Activated naive CD8-positive, alpha-beta T cell treated with anti-CD3 and anti-CD28 coated beads, Interleukin-2, amount 50 U/mL, for 24 hours (primary cell): Measurements from ENCODE around the gene DDX49.

Source experiments
- ATAC-seq: fragments of 150-1000 bp; cut with Tn5 transposase; one replicate; pipeline ENCODE4 v1.10.0; 2021
- DNase-seq: peaks from one replicate; pipeline ENCODE4 v3.0.0; 2021
- H3K27ac Mint-ChIP-seq: one replicate; pipeline ENCODE4 v1.8.0; 2021; ENCODE audit warnings: mild to moderate bottlenecking, mixed read lengths
- H3K27me3 Mint-ChIP-seq: one replicate; pipeline ENCODE4 v1.8.0; 2021; ENCODE audit warnings: mixed read lengths
- H3K36me3 Mint-ChIP-seq: one replicate; pipeline ENCODE4 v1.8.0; 2021; ENCODE audit warnings: low read depth, mixed read lengths
- H3K4me1 Mint-ChIP-seq: one replicate; pipeline ENCODE4 v1.8.0; 2021; ENCODE audit warnings: mixed read lengths
- H3K4me3 Mint-ChIP-seq: one replicate; pipeline ENCODE4 v1.8.0; 2021; ENCODE audit warnings: mild to moderate bottlenecking, moderate library complexity, mixed read lengths
- H3K9me3 Mint-ChIP-seq: one replicate; pipeline ENCODE4 v1.8.0; 2021; ENCODE audit warnings: mixed read lengths

Gene DDX49, protein sequence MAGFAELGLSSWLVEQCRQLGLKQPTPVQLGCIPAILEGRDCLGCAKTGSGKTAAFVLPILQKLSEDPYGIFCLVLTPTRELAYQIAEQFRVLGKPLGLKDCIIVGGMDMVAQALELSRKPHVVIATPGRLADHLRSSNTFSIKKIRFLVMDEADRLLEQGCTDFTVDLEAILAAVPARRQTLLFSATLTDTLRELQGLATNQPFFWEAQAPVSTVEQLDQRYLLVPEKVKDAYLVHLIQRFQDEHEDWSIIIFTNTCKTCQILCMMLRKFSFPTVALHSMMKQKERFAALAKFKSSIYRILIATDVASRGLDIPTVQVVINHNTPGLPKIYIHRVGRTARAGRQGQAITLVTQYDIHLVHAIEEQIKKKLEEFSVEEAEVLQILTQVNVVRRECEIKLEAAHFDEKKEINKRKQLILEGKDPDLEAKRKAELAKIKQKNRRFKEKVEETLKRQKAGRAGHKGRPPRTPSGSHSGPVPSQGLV

DNA sequence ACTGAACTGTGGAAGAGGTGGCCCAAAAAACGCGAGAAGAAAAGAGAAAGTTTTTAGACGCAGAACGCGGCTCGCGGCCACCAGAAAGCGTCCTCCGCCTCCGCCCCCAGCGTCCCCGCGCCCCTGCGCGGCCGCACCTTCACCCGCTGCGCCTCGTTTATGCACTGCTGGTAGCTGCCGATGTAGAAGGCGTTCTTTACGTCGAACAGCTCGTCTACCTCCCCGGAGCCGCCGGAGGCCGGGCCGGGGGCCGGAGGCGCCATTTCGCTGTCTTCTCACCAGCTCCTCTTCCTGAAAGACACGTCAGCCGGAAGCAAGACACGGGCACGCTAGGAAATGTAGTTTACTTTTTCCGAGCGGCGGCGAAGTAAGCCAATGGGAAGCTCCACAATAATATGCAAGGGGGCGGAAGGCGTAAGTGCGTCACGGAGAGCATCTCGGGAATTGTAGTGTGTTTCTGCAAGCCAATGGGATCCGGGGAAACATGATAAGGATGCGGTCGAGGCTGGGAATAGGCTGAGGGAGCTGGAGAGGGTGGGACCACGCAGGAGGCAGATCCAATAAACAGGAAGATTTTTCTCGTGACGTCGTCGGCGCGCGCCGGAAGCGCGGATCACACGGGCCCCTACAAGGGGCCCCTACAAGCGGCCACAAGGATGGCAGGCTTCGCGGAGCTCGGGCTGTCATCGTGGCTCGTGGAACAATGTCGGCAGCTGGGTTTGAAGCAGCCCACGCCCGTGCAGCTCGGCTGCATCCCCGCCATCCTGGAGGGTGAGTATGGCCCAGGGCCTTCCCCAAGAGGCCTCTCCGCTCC, at the start of gene DDX49, which contains the start of gene COPE:
Gene DDX49, plus strand, starts transcription at position 630 of the 814 bp plus-strand sequence. Its CDS starts 27 bp downstream, at position 657.
Gene COPE, minus strand, starts transcription at position 302 of the 814 bp plus-strand sequence. Its CDS starts 39 bp downstream, at position 263.
- DNase-seq (peak; percentile 98), ATAC-seq (peak; percentile 96)
- H3K27ac Mint-ChIP-seq: peak within 1 kb of the TSS; percentile 94
- no peaks in the 10 kb centered on the region for H3K9me3 Mint-ChIP-seq
- peaks cover 43% of the 10 kb centered on the region for H3K36me3 Mint-ChIP-seq
- H3K4me1 Mint-ChIP-seq: peaks cover 50% of the 10 kb centered on the region
- H3K4me3 Mint-ChIP-seq: peak within 1 kb of the TSS; percentile 94
- H3K27me3 Mint-ChIP-seq: peaks cover 3% of the 10 kb centered on the region

DNA sequence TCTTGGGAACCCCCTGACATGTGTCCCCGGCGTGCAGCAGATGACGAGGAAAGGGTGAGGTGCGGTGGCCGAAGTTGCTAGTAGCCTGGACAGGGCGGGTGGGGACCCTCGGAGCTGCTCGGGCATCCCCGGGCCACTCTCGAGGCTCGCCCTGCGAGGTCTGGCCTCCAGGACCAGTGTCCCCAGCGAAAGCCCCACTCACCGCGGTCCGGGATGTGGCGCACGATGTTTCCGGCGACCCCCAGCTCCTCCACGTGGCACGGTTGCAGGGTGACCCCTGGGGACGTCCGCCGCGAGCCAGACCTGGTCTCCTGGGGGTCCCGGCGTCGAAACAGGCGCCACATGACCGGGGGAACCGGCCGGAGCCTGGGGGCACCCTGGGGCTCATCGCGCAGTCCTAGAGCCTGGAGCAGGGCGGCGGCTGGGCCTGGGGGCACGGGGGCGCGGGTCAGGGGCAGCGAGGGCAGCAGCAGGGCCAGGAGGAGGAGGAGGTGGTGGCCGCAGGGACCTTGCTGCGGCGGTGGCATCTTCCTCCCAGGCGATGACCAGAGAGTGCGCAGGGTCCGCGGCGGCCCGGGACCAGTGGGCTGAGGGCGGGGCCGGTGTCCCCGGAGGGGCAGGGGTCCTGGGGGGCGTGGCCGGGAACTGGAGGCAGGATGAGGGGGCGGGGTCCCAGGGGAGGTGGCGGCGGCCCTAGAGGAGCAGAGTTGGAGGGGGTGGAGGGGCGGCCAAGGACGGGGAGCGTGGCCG, 49.6 kb upstream of the DDX49 start:
- Mint-ChIP-seq H3K4me1 (peaks cover 11% of the 10 kb centered on the region), H3K36me3 (peaks cover 14% of the 10 kb centered on the region), H3K4me3 (no peak overlapping the region), H3K27ac (no peak overlapping the region), H3K9me3 (no peaks in the 10 kb centered on the region), H3K27me3 (peaks cover 10% of the 10 kb centered on the region)
- ATAC-seq: no peak
- DNase-seq: no peak

DNA sequence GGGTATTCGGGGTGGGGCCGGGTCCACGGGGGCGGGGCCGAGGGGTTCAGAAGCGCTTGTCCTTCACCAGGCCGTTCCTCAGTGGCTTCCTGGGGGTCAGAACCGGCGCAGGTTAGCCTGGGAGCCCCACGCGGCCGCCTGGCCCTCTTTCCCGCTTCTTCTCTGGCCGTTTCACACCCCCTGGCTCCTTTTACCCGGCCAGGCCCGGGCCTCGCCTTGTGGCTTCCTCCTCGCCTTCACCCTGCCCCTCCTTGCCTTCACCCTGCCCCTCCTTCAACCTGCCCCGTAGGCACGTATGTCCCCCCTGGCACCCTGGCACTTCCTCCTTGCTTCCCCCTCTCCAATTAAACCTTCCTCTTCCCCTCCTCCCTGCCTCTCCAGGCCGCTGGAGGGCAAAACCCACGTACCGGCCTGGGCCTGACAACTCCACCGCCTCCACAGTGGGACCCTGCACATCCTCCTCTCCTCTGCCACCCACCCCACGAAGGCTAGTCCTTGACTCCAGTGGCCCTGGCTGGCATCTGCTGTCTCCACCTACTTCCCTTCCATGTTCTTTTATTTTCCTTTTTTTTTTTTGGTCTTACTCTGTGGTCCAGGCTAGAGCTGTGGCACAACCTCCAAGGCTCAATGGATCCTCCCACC, 48.9 kb upstream of the DDX49 start:
- H3K27me3 Mint-ChIP-seq: peaks cover 10% of the 10 kb centered on the region
- ATAC-seq: no peak
- no peak overlapping the region for H3K4me3 Mint-ChIP-seq
- H3K9me3 Mint-ChIP-seq: no peaks in the 10 kb centered on the region
- H3K36me3 Mint-ChIP-seq: peaks cover 14% of the 10 kb centered on the region
- no peak overlapping the region for H3K27ac Mint-ChIP-seq
- DNase-seq: no peak
- peaks cover 11% of the 10 kb centered on the region for H3K4me1 Mint-ChIP-seq

DNA sequence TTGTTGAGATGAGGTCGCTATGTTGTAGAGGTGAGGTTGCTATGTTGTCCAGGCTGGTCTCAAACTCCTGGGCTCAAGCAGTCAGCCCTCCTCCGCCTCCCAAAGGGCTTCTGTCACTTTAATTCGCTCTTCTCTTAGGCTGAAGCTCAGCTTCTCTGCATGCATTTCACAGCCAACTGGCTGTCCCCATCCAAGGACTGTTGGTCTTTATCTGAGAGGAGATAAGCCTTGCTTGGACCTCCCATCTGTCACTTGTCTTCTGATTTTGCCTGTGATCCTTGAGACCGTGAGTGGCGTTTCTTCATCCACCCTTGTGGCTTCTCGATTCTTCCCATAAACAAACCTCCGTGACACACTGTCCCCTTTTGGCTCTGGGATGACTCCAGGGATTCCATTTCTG, 48.0 kb upstream of the DDX49 start:
- ATAC-seq (no peak), DNase-seq (no peak)
- no peak overlapping the region for H3K4me3 Mint-ChIP-seq
- H3K27me3 Mint-ChIP-seq: peaks cover 10% of the 10 kb centered on the region
- peaks cover 11% of the 10 kb centered on the region for H3K4me1 Mint-ChIP-seq
- H3K9me3 Mint-ChIP-seq: no peaks in the 10 kb centered on the region
- peaks cover 11% of the 10 kb centered on the region for H3K36me3 Mint-ChIP-seq
- H3K27ac Mint-ChIP-seq: no peak overlapping the region

DNA sequence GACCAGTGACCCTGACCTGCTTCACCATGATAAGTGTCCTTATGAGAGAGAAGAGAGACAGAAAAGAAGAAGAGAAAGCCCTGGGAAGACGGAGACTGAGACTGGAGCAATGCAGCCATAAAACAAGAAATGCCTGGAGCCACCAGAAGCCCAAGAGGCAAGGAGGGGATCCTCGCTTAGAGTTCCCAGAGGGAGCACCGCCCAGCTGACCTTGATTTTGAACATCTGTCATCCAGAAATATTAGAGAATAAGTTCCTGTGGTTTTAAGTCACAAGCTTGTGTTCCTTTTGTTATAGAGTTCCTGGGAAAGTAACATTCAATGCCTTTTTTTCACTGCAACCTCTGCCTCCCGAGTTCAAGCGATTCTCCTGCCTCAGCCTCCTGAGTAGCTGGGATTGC, 43.8 kb upstream of the DDX49 start:
- Mint-ChIP-seq H3K4me1 (peaks cover 8% of the 10 kb centered on the region), H3K27ac (no peak overlapping the region), H3K4me3 (no peak overlapping the region), H3K27me3 (peaks cover 8% of the 10 kb centered on the region), H3K36me3 (peaks cover 2% of the 10 kb centered on the region), H3K9me3 (no peaks in the 10 kb centered on the region)
- no peak for ATAC-seq
- no peak for DNase-seq

DNA sequence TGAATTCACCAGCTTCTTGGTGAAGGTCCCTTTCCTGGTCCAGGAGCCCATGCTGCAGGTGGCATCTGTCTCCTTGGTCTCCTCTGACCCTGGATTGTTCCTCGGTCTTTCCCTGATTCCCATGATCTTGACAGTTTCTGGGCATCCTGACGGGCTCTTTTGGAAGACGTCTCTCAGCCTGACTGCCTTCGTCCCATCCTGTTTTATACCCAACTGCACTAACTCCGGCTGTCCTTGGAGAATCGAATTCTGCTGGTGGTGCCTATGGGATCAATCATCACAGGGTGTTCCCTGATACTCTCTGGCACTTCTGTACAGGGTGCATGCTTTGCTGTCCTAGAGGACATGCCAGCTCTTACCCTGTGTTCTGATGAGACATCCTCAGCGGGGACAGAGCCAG, 42.6 kb upstream of the DDX49 start:
- no peak overlapping the region for H3K4me3 Mint-ChIP-seq
- no peak for ATAC-seq
- H3K27ac Mint-ChIP-seq: no peak overlapping the region
- H3K36me3 Mint-ChIP-seq: no peaks in the 10 kb centered on the region
- no peaks in the 10 kb centered on the region for H3K9me3 Mint-ChIP-seq
- peaks cover 2% of the 10 kb centered on the region for H3K4me1 Mint-ChIP-seq
- DNase-seq: no peak
- H3K27me3 Mint-ChIP-seq: no peaks in the 10 kb centered on the region

DNA sequence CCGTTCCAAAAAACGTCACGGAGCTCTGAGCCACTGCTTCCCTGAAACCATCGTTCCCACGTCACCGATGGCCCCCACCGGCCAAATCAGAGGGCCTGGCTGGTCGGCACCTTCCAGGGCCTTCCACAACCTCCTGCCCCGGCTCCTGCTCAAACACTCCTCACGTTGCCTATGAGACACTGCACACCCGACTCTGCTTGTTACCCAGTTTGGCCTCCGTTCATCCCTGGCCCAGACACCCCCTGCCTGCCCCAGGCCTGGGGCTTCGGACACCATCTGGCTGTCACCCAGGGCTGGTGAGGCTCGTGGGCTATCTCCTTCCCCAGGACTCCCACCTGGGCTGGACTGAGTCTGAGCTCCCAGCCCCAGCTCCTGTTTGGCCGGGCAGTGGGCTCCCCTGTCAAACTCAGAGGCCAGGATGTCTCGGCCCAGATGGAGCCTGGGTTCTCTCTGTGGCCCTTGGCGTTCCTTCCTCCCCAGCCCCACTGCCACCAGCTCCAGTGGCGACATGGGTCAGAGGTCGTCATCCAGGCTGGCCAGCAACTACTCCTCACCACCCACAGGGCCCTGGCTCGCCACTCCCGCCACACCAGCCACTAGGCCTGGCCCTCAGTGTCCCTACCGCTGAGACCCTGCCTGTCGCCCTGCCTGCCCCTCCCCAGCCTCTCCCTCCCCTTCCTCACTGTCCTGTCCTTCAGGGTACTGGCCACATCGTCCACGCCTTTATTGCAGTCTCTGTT, 41.3 kb upstream of the DDX49 start:
- no peaks in the 10 kb centered on the region for H3K4me1 Mint-ChIP-seq
- no peak overlapping the region for H3K27ac Mint-ChIP-seq
- no peaks in the 10 kb centered on the region for H3K9me3 Mint-ChIP-seq
- DNase-seq (no peak), ATAC-seq (no peak)
- no peaks in the 10 kb centered on the region for H3K27me3 Mint-ChIP-seq
- no peaks in the 10 kb centered on the region for H3K36me3 Mint-ChIP-seq
- H3K4me3 Mint-ChIP-seq: no peak overlapping the region

DNA sequence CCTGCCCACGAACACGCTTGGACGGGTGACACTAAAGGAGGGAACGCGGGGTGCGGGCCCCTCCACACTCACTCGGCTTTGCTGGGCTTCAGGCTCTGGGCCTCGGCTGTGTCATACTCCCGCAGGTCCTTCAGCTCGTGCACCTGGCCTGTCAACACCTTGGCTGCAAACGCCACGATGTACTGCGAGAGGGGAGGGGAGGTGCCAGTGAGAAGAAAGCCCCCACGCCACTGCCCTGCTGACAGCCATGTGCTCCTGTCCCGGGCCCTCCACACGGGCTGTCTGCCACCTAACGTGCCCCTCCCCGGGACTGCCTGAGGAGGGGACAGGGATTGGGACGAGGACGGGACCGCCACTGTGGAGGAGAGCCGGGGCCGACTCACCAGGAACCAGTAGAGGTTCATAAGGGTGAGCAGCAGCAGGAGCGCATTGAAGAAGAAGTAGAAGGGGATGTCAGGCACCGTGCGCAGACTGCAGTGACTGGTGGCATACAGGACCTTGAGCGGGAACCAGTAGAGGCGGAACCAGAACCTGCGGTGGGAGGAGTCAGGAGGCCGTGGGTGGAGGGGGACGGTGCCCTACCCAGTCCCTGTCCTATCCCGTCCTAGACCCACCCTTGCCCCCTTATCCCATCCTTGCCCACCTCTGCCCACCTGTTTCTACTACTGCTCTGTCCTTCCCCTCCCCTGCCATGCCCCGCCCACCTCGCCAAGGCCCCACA, 40.5 kb upstream of the DDX49 start:
- ATAC-seq (peak; percentile 9), DNase-seq (no peak)
- no peaks in the 10 kb centered on the region for H3K4me1 Mint-ChIP-seq
- no peaks in the 10 kb centered on the region for H3K36me3 Mint-ChIP-seq
- H3K27ac Mint-ChIP-seq: no peak overlapping the region
- H3K4me3 Mint-ChIP-seq: no peak overlapping the region
- H3K9me3 Mint-ChIP-seq: no peaks in the 10 kb centered on the region
- no peaks in the 10 kb centered on the region for H3K27me3 Mint-ChIP-seq

DNA sequence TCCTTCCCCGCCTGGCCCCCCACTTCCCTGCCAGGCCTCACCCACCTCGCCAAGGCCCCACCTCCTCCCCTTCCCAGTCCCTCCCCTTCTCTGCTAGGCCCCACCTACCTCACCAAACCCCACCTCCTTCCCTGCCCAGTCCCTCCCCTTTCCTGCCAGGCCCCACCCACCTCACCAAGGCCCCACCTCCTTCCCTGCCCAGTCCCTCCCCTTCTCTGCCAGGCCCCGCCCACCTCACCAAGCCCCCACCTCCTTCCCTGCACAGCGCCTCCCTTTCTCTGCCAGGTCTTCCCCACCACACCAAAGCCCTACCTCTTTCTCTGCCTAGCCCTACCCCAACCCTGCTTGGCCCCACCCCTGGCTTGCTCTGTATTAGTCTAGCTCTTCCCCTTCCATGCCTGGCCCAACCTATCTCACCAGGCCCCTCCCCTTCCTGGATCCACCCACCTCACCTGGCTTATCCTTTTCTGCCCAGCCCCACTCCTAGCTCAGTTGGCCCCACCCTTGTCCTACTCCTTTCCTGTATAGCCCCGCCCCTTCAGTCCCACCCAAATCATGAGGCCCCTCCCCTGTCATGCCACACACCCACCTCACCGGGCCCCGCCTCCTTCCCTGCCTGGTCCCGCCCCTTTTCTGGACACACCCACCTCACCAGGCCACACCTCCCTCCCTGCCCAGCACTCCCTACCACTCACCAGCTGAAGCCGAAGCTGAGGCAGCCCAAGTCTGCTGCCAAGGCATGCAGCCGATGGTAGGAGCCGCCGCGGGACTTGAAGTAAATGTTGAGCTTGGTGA, 39.7 kb upstream of the DDX49 start:
- Mint-ChIP-seq H3K27me3 (no peaks in the 10 kb centered on the region), H3K9me3 (no peaks in the 10 kb centered on the region), H3K4me3 (no peak overlapping the region)

DNA sequence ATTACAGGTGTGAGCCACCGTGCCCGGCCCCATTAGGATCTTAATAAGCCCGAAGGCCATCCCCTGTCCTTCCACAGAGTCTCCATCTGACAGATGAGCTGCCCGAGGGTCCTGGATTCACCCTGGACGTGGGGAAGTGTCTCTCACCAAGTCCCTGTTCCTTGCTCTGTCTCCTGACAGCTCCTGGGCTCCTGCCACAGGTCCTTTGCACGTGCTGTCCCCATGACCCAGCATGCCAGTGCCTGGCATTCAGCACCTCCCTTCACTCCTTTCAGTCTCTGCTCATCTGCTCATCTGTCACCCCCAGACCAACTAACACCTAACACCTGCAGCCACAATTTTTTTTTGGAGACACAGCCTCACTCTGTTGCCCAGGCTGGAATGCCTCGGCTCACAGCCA, 38.0 kb upstream of the DDX49 start:
- ATAC-seq (no peak), DNase-seq (no peak)
- Mint-ChIP-seq H3K36me3 (no peaks in the 10 kb centered on the region), H3K4me3 (no peak overlapping the region), H3K4me1 (no peaks in the 10 kb centered on the region), H3K27me3 (no peaks in the 10 kb centered on the region), H3K27ac (no peak overlapping the region), H3K9me3 (no peaks in the 10 kb centered on the region)

More for the DNA sequence above, 39.7 kb upstream of the DDX49 start:
- DNase-seq (peak; percentile 40), ATAC-seq (peak; percentile 44)
- H3K4me1 Mint-ChIP-seq: no peaks in the 10 kb centered on the region
- no peak overlapping the region for H3K27ac Mint-ChIP-seq
- no peaks in the 10 kb centered on the region for H3K36me3 Mint-ChIP-seq

DNA sequence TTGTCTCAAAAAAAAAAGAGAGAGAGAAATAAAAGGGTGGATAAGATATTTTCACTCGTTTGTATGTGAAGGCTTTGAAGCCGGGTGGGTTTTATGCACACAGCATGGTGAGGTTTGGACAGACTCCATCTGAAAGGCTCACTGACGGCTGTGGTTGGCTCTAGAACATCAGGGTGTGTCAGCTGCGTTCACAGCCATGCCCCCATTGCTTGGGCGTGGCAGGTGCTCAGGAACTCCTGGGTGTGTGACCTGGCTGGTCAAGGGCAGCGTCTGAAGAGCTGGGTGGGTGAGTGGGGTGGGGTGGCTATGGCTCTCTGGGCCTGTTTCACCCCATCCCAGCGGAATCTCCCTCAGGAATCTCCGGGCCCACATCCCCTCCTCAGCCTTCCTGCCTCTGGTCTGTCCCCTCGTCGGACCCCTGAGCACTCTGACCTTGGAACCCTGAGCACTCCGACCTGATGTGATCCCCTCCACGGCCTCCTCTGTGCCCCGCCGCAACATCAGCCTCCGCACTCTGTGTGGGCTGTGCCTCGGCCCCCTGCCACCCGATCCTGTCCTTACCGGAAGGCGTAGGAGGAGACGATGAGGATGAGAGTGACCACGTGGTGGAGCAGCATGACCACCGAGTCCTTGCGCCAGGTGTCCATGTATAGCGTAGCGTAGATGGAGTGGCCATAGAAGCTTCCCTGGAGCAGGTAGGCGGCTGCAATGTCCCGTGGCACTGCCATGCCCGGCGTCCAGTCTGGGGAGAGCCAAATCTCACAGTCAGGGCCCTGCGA, 35.8 kb upstream of the DDX49 start:
- Mint-ChIP-seq H3K36me3 (no peaks in the 10 kb centered on the region), H3K4me3 (no peak overlapping the region)
- ATAC-seq: no peak

DNA sequence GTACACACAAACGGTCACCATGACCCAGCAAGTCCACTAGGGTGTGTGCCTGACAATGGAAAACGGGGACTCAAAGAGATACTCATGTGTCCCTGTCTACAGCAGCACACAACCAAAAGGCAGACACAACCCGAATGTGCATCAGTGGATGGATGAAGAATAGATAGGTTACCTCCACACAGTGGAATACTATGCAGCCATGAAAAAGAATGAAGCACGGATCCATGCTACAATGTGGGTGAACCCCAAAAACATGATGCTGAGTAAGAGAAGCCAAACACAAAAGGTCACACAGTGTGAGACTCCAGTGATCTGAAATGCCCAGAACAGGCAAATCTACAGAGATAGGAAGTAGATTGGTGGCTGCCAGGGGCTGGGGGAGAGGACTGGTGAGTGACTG, 32.5 kb upstream of the DDX49 start:
- ATAC-seq (no peak), DNase-seq (no peak)
- H3K36me3 Mint-ChIP-seq: no peaks in the 10 kb centered on the region
- no peaks in the 10 kb centered on the region for H3K9me3 Mint-ChIP-seq
- H3K27me3 Mint-ChIP-seq: peaks cover 7% of the 10 kb centered on the region
- H3K27ac Mint-ChIP-seq: no peak overlapping the region
- no peaks in the 10 kb centered on the region for H3K4me1 Mint-ChIP-seq
- no peak overlapping the region for H3K4me3 Mint-ChIP-seq

More for the DNA sequence above, 35.8 kb upstream of the DDX49 start:
- H3K9me3 Mint-ChIP-seq: no peaks in the 10 kb centered on the region
- DNase-seq: no peak
- no peaks in the 10 kb centered on the region for H3K27me3 Mint-ChIP-seq
- no peak overlapping the region for H3K27ac Mint-ChIP-seq
- H3K4me1 Mint-ChIP-seq: no peaks in the 10 kb centered on the region
